ENCODE measurements around the gene FHL3. TPM values are rescaled to one million over a fixed set of nuclear protein-coding genes. Genes with fewer than 3 reads are reported as not detected.

Gene FHL3
- polyA plus RNA-seq, 1 of the 3 experiments (the other 2 are of a cell fraction): 6.8 TPM

GRCh38 chr1:38021969-38022368 is 16.7 kb upstream of the FHL3 start:
- no peak overlapping the region for H3K4me2 ChIP-seq
- H3K27ac ChIP-seq (ENCODE audit: low read depth in 2 of 2, low read length in 1 of 2): no peak overlapping the region
- no peaks in the 10 kb centered on the region for H3K9me3 ChIP-seq
- 96% methylated on average over 5 of the region's 5 CpGs for WGBS (ENCODE audit: low lambda C conversion rate)
- no peaks in the 10 kb centered on the region for H4K20me1 ChIP-seq (ENCODE audit: insufficient read depth)
- no peaks in the 10 kb centered on the region for H3K9me2 ChIP-seq
- peaks cover 28% of the 10 kb centered on the region for H3K79me2 ChIP-seq (ENCODE audit: insufficient read depth)
- H3K9ac ChIP-seq: no peak overlapping the region
- no peak overlapping the region for H2AFZ ChIP-seq (ENCODE audit: low read depth)
- peaks cover 16% of the 10 kb centered on the region for H3F3A ChIP-seq (replicated peaks; ENCODE audit: insufficient read depth)
- CTCF ChIA-PET: interaction anchor here (1.4 to 6.0 kb wide), 2 partner anchors 32 to 50 kb away, joined by 3 to 32 read pairs; partner anchors contain the start of gene SF3A3
- POLR2A ChIA-PET: no interaction called here
- H3K36me3 ChIP-seq (replicated peaks in 1 of 2; ENCODE audit: control insufficient read depth in 1 of 2, insufficient read depth in 2 of 2, low read length in 1 of 2): peaks cover 73 to 74% of the 10 kb centered on the region in 2 experiments
- H3K27me3 ChIP-seq (ENCODE audit: insufficient read depth): no peaks in the 10 kb centered on the region
- H3K4me1 ChIP-seq (ENCODE audit: control insufficient read depth in 1 of 2, insufficient read depth in 2 of 2, low read depth in 1 of 2, low read length in 1 of 2): peaks cover 0 to 3% of the 10 kb centered on the region in 2 experiments; a peak in 2 of 4 replicates
- TF ChIP-seq NFIC (IDR thresholded peaks at IDR 0.05; ENCODE audit: borderline replicate concordance) (no peak), ZBTB33 (IDR thresholded peaks at IDR 0.05; ENCODE audit: borderline replicate concordance, low read depth) (no peak), IRF3 (IDR thresholded peaks at IDR 0.05; ENCODE audit: low read depth, low read length) (no peak)
- H3K4me3 ChIP-seq (ENCODE audit: low read depth in 2 of 2, low read length in 1 of 2): no peak overlapping the region
- no peak for DNase-seq

- Histone ChIP-seq H3K36me3 (replicated peaks in 1 of 2; ENCODE audit: control insufficient read depth in 1 of 2, insufficient read depth in 2 of 2, low read length in 1 of 2) (peaks cover 79 to 84% of the 10 kb centered on the region in 2 experiments), H3K4me2 (no peak overlapping the region), H3K9ac (no peak overlapping the region), H3K27ac (ENCODE audit: low read depth in 2 of 2, low read length in 1 of 2) (no peak overlapping the region), H3K4me3 (ENCODE audit: low read depth in 2 of 2, low read length in 1 of 2) (no peak overlapping the region), H4K20me1 (ENCODE audit: insufficient read depth) (no peaks in the 10 kb centered on the region), H3F3A (replicated peaks; ENCODE audit: insufficient read depth) (peaks cover 16% of the 10 kb centered on the region), H3K4me1 (ENCODE audit: control insufficient read depth in 1 of 2, insufficient read depth in 2 of 2, low read depth in 1 of 2, low read length in 1 of 2) (peaks cover 0 to 9% of the 10 kb centered on the region in 2 experiments; a peak in 2 of 4 replicates), H3K79me2 (ENCODE audit: insufficient read depth) (peaks cover 44% of the 10 kb centered on the region), H3K9me2 (no peaks in the 10 kb centered on the region), H3K27me3 (ENCODE audit: insufficient read depth) (no peaks in the 10 kb centered on the region), H2AFZ (ENCODE audit: low read depth) (no peak overlapping the region), H3K9me3 (no peaks in the 10 kb centered on the region)
- POLR2A ChIA-PET: no interaction called here
- CTCF ChIA-PET: interaction anchor here (1.1 to 6.0 kb wide), 5 partner anchors 9 to 51 kb away, joined by 4 to 32 read pairs (median 5); partner anchors contain the start of gene SF3A3
- no peak for DNase-seq
- 97% methylated on average over 2 of the region's 2 CpGs for WGBS (ENCODE audit: low lambda C conversion rate)
- TF ChIP-seq PBX3 (IDR thresholded peaks at IDR 0.05) (no peak), MXI1 (IDR thresholded peaks at IDR 0.05; ENCODE audit: low read depth, low read length) (no peak), TCF12 (IDR thresholded peaks at IDR 0.05) (no peak), GABPA (IDR thresholded peaks at IDR 0.05; ENCODE audit: low read depth) (no peak), ZBTB33 (IDR thresholded peaks at IDR 0.05; ENCODE audit: borderline replicate concordance, low read depth) (no peak), RAD21 (IDR thresholded peaks at IDR 0.05; ENCODE audit: low read length) (no peak), GATA2 (CRISPR knock-in tag; IDR thresholded peaks at IDR 0.05) (no peak), NFIC (IDR thresholded peaks at IDR 0.05; ENCODE audit: borderline replicate concordance) (no peak), FOXJ3 (CRISPR knock-in tag; IDR thresholded peaks at IDR 0.05) (no peak), FOSL2 (IDR thresholded peaks at IDR 0.05; ENCODE audit: borderline replicate concordance, low read depth) (no peak), NRF1 (IDR thresholded peaks at IDR 0.05; ENCODE audit: low read depth, low read length) (no peak), CHD2 (IDR thresholded peaks at IDR 0.05; ENCODE audit: low read length, partially characterized antibody) (no peak), EP300 (IDR thresholded peaks at IDR 0.05; ENCODE audit: borderline replicate concordance in 1 of 2, low read depth in 1 of 2, low read length in 1 of 2) (no peak), USF1 (IDR thresholded peaks at IDR 0.05; ENCODE audit: borderline replicate concordance, low read depth) (no peak), RXRA (IDR thresholded peaks at IDR 0.05; ENCODE audit: borderline replicate concordance, low read depth) (no peak), RFX5 (IDR thresholded peaks at IDR 0.05; ENCODE audit: low read length) (no peak)
These were observed 15.1 kb upstream of the FHL3 start for GRCh38 chr1:38020396-38020795.
